GM06990 (cell line): ENCODE measurements around the gene SKOR1.

Source experiments
- DNase-seq: peaks from one replicate; pipeline ENCODE4 v3.0.0-alpha.2; 2011; ENCODE audit not compliant: insufficient read length; ENCODE audit errors: extremely low read depth
- H3K27me3 ChIP-seq: replicated peaks from 2 replicates; pipeline ENCODE4 v1.6.0; 2011; ENCODE audit warnings: low read length; ENCODE audit not compliant: control insufficient read depth, insufficient read depth
- H3K36me3 ChIP-seq: 2 replicates; pipeline ENCODE4 v1.5.1; 2011; ENCODE audit warnings: low read length; ENCODE audit not compliant: control insufficient read depth, insufficient read depth
- H3K4me3 ChIP-seq: replicated peaks from 2 replicates; pipeline ENCODE4 v1.5.1; 2011; ENCODE audit warnings: low read depth, mild to moderate bottlenecking, control low read depth, low read length
- CTCF ChIP-seq: IDR thresholded peaks from 2 replicates; pipeline ENCODE4 v1.5.1; 2011; ENCODE audit warnings: low read length, control low read depth, mild to moderate bottlenecking, inconsistent platforms; ENCODE audit not compliant: insufficient read depth, poor library complexity, severe bottlenecking

Gene SKOR1

GRCh38 chr15:67865766-67866165 lies 40.5 kb downstream of the SKOR1 start:
- DNase-seq: no peak
- TF ChIP-seq CTCF: no peak
- H3K36me3 ChIP-seq: no peaks in the 10 kb centered on the region
- no peaks in the 10 kb centered on the region for H3K27me3 ChIP-seq
- no peak overlapping the region for H3K4me3 ChIP-seq

- DNase-seq: peak; percentile 37
- TF ChIP-seq CTCF: no peak
- no peaks in the 10 kb centered on the region for H3K27me3 ChIP-seq
- H3K4me3 ChIP-seq: no peak overlapping the region
- no peaks in the 10 kb centered on the region for H3K36me3 ChIP-seq
Measured at GRCh38 chr15:67869701-67870100, 44.4 kb downstream of the SKOR1 start.

GRCh38 chr15:67870868-67871408 lies 45.6 kb downstream of the SKOR1 start:
- DNase-seq: no peak

GRCh38 chr15:67873777-67874176 lies 48.5 kb downstream of the SKOR1 start:
- no peak for TF ChIP-seq CTCF
- Histone ChIP-seq H3K27me3 (no peaks in the 10 kb centered on the region), H3K36me3 (no peaks in the 10 kb centered on the region), H3K4me3 (no peak overlapping the region)
- DNase-seq: no peak

More at GRCh38 chr15:67870868-67871408, 45.6 kb downstream of the SKOR1 start:
- Histone ChIP-seq H3K36me3 (no peaks in the 10 kb centered on the region), H3K27me3 (no peaks in the 10 kb centered on the region), H3K4me3 (no peak overlapping the region)
- no peak for TF ChIP-seq CTCF

- no peaks in the 10 kb centered on the region for H3K27me3 ChIP-seq
- no peak for DNase-seq
Measured at GRCh38 chr15:67878712-67879206, 53.5 kb downstream of the SKOR1 start.

More at GRCh38 chr15:67878712-67879206, 53.5 kb downstream of the SKOR1 start:
- no peaks in the 10 kb centered on the region for H3K36me3 ChIP-seq
- no peak for TF ChIP-seq CTCF
- no peak overlapping the region for H3K4me3 ChIP-seq
